ENCODE measurements around the gene MORC3.

- TF ChIP-seq CTCF (IDR thresholded peaks at IDR 0.05) (no peak), POLR2A (IDR thresholded peaks at IDR 0.05) (no peak)
Observed at GRCh38 chr21:36388835-36389234, 68.8 kb downstream of the MORC3 start.
